ENCODE measurements around the gene FAT1.

FAT1 gene, protein sequence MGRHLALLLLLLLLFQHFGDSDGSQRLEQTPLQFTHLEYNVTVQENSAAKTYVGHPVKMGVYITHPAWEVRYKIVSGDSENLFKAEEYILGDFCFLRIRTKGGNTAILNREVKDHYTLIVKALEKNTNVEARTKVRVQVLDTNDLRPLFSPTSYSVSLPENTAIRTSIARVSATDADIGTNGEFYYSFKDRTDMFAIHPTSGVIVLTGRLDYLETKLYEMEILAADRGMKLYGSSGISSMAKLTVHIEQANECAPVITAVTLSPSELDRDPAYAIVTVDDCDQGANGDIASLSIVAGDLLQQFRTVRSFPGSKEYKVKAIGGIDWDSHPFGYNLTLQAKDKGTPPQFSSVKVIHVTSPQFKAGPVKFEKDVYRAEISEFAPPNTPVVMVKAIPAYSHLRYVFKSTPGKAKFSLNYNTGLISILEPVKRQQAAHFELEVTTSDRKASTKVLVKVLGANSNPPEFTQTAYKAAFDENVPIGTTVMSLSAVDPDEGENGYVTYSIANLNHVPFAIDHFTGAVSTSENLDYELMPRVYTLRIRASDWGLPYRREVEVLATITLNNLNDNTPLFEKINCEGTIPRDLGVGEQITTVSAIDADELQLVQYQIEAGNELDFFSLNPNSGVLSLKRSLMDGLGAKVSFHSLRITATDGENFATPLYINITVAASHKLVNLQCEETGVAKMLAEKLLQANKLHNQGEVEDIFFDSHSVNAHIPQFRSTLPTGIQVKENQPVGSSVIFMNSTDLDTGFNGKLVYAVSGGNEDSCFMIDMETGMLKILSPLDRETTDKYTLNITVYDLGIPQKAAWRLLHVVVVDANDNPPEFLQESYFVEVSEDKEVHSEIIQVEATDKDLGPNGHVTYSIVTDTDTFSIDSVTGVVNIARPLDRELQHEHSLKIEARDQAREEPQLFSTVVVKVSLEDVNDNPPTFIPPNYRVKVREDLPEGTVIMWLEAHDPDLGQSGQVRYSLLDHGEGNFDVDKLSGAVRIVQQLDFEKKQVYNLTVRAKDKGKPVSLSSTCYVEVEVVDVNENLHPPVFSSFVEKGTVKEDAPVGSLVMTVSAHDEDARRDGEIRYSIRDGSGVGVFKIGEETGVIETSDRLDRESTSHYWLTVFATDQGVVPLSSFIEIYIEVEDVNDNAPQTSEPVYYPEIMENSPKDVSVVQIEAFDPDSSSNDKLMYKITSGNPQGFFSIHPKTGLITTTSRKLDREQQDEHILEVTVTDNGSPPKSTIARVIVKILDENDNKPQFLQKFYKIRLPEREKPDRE (N-terminal part only)

DNA sequence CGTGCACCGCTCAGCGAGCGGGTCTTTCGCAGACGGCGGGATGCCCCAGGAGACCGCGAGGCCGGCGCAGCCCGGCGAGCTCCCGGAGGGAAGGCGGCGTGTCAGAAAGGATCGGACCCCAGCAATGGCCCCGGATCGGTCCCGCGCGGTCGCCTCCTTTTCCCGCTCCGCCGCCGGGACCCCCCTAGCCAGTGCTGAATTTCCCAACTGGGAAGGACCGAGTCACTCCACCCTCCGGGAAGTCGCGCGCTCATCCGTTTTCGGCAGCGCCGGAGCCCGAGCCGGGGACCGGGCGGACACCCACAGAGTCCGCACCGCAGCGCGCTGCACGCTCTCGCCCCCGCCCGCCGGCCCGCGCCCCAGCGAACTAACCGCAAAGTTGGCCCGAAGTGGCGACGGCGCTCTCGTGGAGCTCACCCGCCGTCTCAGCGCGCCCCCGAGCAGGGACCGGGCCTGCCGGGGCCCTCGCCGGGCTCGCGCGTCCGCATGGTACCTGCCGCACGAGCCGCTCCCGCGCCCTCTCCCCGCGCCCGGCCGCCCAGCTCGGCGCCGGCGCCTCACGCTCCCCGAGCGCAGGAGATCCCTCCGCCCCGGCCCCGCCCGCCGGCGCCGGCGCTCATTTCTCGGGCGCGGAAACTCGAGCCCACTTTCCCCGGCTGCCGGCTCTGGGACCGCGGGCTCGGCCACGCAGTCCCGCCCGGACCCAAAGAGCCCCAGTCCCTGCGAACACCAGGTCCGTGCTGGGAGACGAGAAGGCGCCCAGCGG is at the start of gene FAT1:
Gene FAT1, minus strand, starts transcription at position 565 of the 766 bp plus-strand sequence. CDS start 14,029 bp downstream, outside the sequence.
- ChIA-PET CTCF (interaction anchor here (0.6 to 1.0 kb wide), 4 partner anchors 49 to 770 kb away, joined by 3 to 4 read pairs (median 4); no protein-coding TSS in a partner anchor), POLR2A (ENCODE audit: low non-redundant PET) (interaction anchor here (0.6 kb wide), 1 partner anchor 875 kb away, joined by 7 read pairs; no protein-coding TSS in a partner anchor)
- peak within 1 kb of the TSS; percentile 97 for H3K27ac ChIP-seq
- peak; percentile 68 for DNase-seq (ENCODE audit: low spot score)
- TF ChIP-seq, protein P1, sequence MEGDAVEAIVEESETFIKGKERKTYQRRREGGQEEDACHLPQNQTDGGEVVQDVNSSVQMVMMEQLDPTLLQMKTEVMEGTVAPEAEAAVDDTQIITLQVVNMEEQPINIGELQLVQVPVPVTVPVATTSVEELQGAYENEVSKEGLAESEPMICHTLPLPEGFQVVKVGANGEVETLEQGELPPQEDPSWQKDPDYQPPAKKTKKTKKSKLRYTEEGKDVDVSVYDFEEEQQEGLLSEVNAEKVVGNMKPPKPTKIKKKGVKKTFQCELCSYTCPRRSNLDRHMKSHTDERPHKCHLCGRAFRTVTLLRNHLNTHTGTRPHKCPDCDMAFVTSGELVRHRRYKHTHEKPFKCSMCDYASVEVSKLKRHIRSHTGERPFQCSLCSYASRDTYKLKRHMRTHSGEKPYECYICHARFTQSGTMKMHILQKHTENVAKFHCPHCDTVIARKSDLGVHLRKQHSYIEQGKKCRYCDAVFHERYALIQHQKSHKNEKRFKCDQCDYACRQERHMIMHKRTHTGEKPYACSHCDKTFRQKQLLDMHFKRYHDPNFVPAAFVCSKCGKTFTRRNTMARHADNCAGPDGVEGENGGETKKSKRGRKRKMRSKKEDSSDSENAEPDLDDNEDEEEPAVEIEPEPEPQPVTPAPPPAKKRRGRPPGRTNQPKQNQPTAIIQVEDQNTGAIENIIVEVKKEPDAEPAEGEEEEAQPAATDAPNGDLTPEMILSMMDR (conservative IDR thresholded peaks at IDR 0.05; ENCODE audit: low read depth), result no peak

DNA sequence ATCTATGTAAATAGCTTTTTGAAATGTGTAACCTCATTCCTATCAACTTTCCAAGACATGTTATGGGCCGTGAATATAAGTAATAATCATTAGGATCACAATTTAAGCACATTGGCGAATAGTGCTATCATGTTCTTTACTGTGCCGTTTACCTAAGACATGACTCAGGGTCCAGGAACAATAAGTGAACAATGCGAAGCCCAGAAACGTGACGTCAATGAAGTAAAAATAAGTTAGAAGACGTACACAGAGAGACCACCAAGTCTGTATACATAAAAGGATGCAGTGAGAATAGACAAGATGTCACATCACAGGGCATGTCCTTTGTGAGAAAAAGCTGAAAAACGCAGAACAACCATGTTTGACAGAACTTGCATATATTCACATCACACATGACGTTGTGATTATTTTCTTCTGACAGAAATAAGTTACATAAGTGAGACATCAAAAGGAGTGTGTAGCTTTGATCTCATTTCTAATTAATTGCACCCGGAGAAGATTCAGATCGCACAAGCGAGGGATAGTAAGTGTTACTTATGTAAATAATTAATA is 49.4 kb upstream of the FAT1 start:
- TF ChIP-seq, protein P1 (conservative IDR thresholded peaks at IDR 0.05; ENCODE audit: low read depth), result no peak
- H3K27ac ChIP-seq, result no peak overlapping the region
- POLR2A ChIA-PET (ENCODE audit: low non-redundant PET), result no interaction called here
- CTCF ChIA-PET, result no interaction called here
- DNase-seq (ENCODE audit: low spot score), result no peak

DNA sequence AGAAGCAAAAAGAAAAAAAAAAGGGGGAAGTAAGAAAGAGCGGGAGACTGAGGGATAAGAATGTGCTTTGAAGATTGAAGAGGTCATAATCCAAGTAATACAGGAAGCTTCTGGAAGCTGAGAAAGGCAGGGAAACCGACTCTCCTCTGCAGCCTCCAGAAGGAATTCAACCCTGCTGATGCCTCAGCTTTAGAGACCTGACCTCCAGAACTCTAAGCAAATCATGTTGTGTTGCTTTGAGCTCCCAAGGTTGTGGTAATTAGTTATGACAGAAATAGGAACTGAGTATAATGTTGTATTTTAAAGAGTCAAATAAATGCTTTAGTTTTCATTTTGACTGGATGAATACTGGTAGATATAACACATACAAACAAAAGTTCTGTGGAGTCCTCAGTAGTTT is 48.0 kb upstream of the FAT1 start:
- DNase-seq (ENCODE audit: low spot score), result no peak
- ChIA-PET POLR2A (ENCODE audit: low non-redundant PET) (no interaction called here), CTCF (no interaction called here)
- no peak overlapping the region for H3K27ac ChIP-seq
- TF ChIP-seq, protein P1 (conservative IDR thresholded peaks at IDR 0.05; ENCODE audit: low read depth), result no peak

DNA sequence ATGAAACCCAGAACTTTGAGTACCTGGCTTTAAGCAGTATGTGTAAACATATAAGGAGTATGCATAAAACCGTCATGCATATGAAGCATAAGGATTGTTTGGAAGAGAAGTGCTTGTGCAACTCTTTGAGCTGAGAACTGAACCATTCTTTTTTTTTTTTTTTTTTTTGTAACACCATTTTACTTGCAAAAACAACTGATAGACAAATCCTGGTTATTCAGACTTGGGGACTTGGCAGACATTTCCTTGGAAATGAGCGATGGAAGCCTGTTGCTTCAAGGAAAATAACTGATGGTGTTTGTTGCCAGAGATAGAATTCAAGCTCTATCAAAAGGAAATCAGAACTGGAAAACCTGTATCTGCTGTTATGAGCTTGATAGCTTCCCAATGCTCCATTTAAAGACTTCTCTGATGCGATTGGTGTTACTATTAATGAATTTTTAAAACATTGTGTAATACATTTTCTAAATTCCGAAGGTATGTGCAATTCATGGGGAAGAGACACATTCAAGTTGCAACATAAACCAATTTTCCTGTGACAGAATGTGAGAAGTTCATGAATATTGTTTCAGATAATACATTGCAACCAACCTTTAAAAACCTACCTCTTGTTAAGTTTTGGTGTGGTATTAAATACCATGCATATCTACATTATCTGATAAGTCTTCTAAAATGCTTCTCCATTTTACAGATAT is 47.0 kb upstream of the FAT1 start:
- DNase-seq (ENCODE audit: low spot score), result peak; percentile 40
- CTCF ChIA-PET, result interaction anchor here (0.8 kb wide), 1 partner anchor 58 kb away, joined by 5 read pairs; no protein-coding TSS in a partner anchor
- TF ChIP-seq, protein P1 (conservative IDR thresholded peaks at IDR 0.05; ENCODE audit: low read depth), result no peak
- no peak overlapping the region for H3K27ac ChIP-seq
- POLR2A ChIA-PET (ENCODE audit: low non-redundant PET), result interaction anchor here (0.7 kb wide), 1 partner anchor 40 kb away, joined by 5 read pairs; no protein-coding TSS in a partner anchor

DNA sequence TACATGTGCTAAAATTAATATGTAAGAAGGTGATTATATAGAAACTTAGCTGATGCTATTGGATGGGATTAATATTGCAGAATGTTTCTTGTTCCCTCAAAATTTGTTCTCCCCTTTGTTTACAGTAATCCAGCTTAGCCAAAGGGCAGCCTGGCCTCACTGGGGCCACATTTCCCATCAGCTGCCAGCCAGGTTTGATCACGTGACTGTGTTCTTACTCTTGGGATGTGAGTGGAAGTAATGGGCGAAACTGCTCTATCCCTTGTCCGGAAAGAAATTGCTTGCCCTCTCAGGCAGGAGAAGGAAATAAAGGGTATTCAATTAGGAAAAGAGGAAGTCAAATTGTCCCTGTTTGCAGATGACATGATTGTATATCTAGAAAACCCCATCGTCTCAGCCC is 44.1 kb upstream of the FAT1 start:
- TF ChIP-seq, protein P1 (conservative IDR thresholded peaks at IDR 0.05; ENCODE audit: low read depth), result no peak
- ChIA-PET POLR2A (ENCODE audit: low non-redundant PET) (no interaction called here), CTCF (no interaction called here)
- DNase-seq (ENCODE audit: low spot score), result no peak
- no peak overlapping the region for H3K27ac ChIP-seq

All from RWPE1 (cell line).